ENCODE measurements around the gene NATD1. TPM values are rescaled to one million over a fixed set of nuclear protein-coding genes. Genes with fewer than 3 reads are reported as not detected.

The NATD1 gene
- total and polyA plus RNA-seq, 9 of the 15 experiments (the other 6 are each of a cell fraction or from before 2014, with no cell fraction given), result 0.24 to 5.4 (median 1.6) TPM

DNA sequence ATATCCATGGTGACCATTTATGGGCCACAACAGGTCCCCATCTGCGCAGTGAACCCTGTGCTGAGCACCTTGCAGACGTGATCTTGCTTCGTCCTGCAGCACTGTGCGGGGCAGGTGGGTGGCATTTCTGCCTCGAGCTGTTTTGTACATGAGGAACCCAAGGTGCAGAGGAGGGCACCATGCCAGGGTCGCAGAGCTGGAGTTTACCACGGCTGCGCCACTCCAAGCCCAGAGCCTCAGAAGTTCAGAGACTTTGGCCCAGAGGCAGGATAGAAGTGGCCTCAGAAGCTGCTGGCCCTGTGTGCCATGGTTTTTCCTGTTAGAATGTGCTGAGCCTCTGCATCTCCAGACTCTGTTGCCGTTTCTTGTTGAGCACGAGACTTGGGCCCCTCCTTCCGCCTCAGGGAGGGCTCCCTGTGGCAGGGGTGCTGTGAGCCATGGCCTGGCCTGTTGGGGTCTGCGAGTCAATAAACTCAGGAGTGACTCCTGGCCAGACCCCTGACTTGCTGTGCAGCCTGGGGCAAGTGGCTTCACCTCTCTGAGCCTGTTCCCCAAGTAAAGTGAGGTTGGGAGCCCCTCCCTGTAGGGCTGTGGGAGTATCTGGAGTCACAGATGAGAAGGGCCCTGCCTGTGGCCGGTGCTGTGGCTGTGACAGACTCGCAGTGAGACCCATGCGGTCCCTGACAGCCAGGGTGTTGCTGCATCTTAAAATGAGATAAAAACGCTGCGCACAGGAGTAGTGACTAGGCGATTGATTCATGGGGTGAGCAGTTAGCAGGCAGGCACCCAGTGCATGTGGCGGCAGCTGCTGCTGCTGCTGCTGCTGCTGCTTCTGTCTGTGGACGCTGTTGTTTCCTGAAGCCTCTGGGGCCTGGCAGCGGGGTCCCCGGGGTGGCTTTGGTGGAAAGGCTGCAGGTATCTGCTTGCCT lies 43.2 kb upstream of the NATD1 start (continued):
- TF ChIP-seq HOXB6 (CRISPR knock-in tag; IDR thresholded peaks at IDR 0.05; ENCODE audit: borderline replicate concordance), result no peak
- TF ChIP-seq STAT5B (CRISPR knock-in tag; IDR thresholded peaks at IDR 0.05), result no peak
- no peak for TF ChIP-seq ZNF232 (CRISPR knock-in tag; IDR thresholded peaks at IDR 0.05)
- TF ChIP-seq, protein P1, sequence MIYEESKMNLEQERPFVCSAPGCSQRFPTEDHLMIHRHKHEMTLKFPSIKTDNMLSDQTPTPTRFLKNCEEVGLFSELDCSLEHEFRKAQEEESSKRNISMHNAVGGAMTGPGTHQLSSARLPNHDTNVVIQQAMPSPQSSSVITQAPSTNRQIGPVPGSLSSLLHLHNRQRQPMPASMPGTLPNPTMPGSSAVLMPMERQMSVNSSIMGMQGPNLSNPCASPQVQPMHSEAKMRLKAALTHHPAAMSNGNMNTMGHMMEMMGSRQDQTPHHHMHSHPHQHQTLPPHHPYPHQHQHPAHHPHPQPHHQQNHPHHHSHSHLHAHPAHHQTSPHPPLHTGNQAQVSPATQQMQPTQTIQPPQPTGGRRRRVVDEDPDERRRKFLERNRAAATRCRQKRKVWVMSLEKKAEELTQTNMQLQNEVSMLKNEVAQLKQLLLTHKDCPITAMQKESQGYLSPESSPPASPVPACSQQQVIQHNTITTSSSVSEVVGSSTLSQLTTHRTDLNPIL (CRISPR knock-in tag; IDR thresholded peaks at IDR 0.05), result no peak
- peak; percentile 80 for TF ChIP-seq CBX1 (IDR thresholded peaks at IDR 0.05; ENCODE audit: low read depth)
- no peak for TF ChIP-seq ZNF696 (CRISPR knock-in tag; conservative IDR thresholded peaks at IDR 0.05)
- no peak for TF ChIP-seq TSC22D4 (tag; IDR thresholded peaks at IDR 0.05)
- TF ChIP-seq, protein P2, sequence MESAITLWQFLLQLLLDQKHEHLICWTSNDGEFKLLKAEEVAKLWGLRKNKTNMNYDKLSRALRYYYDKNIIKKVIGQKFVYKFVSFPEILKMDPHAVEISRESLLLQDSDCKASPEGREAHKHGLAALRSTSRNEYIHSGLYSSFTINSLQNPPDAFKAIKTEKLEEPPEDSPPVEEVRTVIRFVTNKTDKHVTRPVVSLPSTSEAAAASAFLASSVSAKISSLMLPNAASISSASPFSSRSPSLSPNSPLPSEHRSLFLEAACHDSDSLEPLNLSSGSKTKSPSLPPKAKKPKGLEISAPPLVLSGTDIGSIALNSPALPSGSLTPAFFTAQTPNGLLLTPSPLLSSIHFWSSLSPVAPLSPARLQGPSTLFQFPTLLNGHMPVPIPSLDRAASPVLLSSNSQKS (CRISPR knock-in tag; IDR thresholded peaks at IDR 0.05), result no peak
- no peak for TF ChIP-seq HNRNPL (IDR thresholded peaks at IDR 0.05; ENCODE audit: low read depth, low read length)
- no peak for TF ChIP-seq MYBL2 (IDR thresholded peaks at IDR 0.05; ENCODE audit: low read depth)
- TF ChIP-seq MYBL2 (CRISPR knock-in tag; IDR thresholded peaks at IDR 0.05; ENCODE audit: borderline replicate concordance), result no peak
- TF ChIP-seq ZBED1 (IDR thresholded peaks at IDR 0.05), result no peak
- no peak for TF ChIP-seq KLF10 (CRISPR knock-in tag; IDR thresholded peaks at IDR 0.05)
- TF ChIP-seq ZNF274 (IDR thresholded peaks at IDR 0.05; ENCODE audit: borderline replicate concordance, low read depth, low read length), result no peak
- no peak for TF ChIP-seq NR3C1 (CRISPR knock-in tag; IDR thresholded peaks at IDR 0.05)
- no peak for TF ChIP-seq TAF9B (IDR thresholded peaks at IDR 0.05; ENCODE audit: partially characterized antibody)
- peak; percentile 90 for TF ChIP-seq HDAC2 (IDR thresholded peaks at IDR 0.05)
- 0 out of 2 replicates have a peak, but pooled peaks have one; percentile 6 for TF ChIP-seq ZNF316 (IDR thresholded peaks at IDR 0.05)
- no peak for TF ChIP-seq RBM22 (IDR thresholded peaks at IDR 0.05; ENCODE audit: low read depth, low read length, poor library complexity, severe bottlenecking)
- 0 out of 2 replicates have a peak, but pooled peaks have one; percentile 28 for TF ChIP-seq MTA3 (IDR thresholded peaks at IDR 0.05; ENCODE audit: borderline replicate concordance)
- TF ChIP-seq, protein P3, sequence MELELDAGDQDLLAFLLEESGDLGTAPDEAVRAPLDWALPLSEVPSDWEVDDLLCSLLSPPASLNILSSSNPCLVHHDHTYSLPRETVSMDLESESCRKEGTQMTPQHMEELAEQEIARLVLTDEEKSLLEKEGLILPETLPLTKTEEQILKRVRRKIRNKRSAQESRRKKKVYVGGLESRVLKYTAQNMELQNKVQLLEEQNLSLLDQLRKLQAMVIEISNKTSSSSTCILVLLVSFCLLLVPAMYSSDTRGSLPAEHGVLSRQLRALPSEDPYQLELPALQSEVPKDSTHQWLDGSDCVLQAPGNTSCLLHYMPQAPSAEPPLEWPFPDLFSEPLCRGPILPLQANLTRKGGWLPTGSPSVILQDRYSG (tag; conservative IDR thresholded peaks at IDR 0.05; ENCODE audit: low read depth), result no peak
- TF ChIP-seq RUNX1 (IDR thresholded peaks at IDR 0.05; ENCODE audit: low read depth), result no peak
- TF ChIP-seq, protein P4, sequence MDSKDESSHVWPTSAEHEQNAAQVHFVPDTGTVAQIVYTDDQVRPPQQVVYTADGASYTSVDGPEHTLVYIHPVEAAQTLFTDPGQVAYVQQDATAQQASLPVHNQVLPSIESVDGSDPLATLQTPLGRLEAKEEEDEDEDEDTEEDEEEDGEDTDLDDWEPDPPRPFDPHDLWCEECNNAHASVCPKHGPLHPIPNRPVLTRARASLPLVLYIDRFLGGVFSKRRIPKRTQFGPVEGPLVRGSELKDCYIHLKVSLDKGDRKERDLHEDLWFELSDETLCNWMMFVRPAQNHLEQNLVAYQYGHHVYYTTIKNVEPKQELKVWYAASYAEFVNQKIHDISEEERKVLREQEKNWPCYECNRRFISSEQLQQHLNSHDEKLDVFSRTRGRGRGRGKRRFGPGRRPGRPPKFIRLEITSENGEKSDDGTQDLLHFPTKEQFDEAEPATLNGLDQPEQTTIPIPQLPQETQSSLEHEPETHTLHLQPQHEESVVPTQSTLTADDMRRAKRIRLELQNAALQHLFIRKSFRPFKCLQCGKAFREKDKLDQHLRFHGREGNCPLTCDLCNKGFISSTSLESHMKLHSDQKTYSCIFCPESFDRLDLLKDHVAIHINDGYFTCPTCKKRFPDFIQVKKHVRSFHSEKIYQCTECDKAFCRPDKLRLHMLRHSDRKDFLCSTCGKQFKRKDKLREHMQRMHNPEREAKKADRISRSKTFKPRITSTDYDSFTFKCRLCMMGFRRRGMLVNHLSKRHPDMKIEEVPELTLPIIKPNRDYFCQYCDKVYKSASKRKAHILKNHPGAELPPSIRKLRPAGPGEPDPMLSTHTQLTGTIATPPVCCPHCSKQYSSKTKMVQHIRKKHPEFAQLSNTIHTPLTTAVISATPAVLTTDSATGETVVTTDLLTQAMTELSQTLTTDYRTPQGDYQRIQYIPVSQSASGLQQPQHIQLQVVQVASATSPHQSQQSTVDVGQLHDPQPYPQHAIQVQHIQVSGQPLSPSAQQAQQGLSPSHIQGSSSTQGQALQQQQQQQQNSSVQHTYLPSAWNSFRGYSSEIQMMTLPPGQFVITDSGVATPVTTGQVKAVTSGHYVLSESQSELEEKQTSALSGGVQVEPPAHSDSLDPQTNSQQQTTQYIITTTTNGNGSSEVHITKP (IDR thresholded peaks at IDR 0.05; ENCODE audit: partially characterized antibody), result no peak

All from K562 (cell line).